NCI-H446 treated with DMSO at 0.1 percent for 48 hours (cell line): ENCODE measurements around the gene C6orf47.

Experiments used
- DNase-seq: peaks from one replicate; lab custom pipeline; 2025; lab: John Stamatoyannopoulos, UW

C6orf47 gene

DNA sequence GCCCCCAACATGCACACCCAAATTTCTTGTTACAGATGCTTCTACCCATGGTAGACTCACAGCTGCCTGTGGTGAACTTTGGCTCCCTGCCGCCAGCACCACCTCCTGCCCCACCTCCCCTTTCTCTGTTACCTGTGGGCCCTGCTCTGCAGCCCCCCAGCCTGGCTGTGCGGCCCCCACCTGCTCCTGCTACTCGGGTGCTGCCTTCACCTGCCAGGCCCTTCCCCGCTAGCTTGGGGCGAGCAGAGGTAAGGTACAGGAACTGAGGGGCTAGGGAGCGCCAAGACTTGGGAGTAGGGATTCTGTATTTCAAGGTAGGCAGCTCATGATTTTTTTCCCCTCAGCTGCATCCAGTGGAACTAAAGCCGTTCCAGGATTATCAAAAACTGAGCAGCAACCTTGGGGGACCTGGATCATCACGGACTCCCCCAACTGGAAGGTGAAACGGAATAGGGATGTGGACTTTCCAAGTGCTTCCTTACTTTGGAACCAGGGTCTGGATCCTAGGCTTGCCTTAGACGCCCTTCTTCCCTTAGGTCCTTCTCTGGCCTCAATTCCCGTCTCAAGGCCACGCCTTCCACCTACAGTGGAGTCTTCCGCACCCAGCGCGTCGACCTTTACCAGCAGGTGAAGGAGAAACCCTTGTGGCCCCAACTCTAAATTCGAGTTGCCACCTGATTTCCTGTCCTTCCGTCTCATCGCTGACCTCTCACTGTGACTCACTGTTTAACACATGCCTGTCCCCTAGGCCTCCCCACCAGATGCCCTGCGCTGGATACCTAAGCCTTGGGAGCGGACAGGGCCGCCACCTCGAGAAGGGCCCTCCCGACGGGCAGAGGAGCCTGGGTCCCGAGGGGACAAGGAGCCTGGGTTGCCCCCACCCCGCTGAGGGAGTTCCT is 23.6 kb downstream of the C6orf47 start:
- no peak for DNase-seq

DNA sequence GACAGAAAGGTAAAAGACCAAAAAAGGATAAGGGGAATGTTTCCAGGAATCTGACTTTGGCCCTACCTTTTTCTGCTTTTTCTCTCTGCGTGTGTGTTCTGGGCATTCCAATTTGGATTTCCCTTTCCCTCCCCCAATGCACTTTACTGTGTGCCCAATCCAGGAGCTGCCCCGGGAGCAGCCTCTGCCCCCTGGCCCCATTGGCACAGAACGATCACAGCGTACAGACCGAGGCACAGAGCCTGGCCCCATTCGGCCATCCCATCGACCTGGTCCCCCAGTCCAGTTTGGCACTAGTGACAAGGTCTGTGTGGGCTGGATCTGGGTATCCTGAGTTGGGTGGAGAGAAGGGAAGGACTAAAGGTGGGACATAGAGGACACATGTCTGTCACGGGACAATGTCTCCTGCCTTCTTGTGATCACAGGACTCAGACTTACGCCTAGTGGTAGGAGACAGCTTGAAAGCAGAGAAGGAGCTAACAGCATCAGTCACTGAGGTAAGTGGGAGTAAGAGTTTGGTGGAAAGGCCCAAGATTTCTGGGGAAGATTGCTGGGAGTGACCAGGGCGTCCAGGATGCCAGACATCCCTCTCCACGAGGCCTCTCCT is 25.5 kb downstream of the C6orf47 start:
- DNase-seq: no peak

DNA sequence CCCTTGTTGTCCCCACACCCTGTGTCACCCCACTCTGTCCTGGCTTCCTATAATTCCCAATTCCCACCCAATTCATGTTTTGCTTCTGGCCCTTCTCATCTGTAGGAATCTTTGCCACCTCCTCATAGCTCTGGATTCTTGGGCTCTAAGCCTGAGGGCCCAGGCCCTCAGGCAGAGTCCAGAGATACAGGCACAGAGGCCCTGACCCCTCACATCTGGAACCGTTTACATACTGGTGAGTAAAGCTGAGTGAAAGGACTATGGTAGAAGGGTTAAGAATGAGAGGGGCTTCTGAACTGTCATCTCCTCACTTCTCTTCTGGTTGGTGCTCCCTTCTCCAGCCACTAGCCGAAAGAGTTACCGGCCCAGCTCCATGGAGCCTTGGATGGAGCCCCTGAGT is 26.4 kb downstream of the C6orf47 start:
- no peak for DNase-seq

DNA sequence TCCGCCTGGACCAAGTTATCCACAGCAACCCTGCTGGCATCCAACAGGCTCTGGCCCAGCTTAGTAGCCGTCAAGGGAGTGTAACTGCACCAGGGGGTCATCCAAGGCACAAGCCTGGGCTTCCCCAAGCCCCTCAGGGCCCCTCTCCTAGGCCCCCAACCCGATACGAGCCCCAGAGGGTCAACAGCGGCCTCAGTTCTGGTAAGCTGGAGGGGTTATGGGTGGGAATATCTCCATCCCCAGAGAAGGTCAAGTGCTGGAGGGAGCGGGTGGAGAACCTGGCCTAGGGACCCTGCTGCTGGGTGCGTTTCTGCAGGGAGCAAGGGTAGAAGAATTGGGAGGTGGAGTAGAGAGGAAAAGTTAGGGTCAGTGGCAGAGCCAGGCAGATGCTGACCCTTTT is 27.1 kb downstream of the C6orf47 start:
- no peak for DNase-seq

DNA sequence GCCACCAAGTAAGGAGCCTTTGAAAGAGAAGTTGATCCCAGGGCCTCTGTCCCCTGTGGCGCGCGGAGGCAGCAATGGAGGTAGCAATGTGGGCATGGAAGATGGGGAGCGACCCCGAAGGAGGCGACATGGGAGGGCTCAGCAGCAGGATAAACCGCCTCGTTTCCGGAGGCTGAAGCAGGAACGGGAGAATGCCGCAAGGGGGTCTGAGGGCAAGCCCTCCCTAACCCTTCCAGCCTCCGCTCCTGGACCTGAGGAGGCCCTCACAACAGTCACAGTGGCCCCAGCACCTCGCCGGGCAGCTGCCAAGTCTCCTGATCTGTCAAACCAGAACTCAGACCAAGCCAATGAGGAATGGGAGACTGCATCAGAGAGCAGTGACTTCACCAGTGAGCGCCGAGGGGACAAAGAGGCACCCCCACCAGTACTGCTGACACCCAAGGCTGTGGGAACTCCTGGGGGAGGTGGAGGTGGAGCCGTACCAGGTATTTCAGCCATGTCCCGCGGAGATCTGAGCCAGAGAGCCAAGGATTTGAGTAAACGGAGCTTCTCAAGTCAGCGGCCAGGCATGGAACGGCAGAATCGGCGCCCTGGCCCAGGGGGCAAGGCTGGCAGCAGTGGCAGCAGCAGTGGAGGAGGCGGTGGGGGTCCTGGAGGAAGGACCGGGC is 28.2 kb downstream of the C6orf47 start:
- DNase-seq: no peak

DNA sequence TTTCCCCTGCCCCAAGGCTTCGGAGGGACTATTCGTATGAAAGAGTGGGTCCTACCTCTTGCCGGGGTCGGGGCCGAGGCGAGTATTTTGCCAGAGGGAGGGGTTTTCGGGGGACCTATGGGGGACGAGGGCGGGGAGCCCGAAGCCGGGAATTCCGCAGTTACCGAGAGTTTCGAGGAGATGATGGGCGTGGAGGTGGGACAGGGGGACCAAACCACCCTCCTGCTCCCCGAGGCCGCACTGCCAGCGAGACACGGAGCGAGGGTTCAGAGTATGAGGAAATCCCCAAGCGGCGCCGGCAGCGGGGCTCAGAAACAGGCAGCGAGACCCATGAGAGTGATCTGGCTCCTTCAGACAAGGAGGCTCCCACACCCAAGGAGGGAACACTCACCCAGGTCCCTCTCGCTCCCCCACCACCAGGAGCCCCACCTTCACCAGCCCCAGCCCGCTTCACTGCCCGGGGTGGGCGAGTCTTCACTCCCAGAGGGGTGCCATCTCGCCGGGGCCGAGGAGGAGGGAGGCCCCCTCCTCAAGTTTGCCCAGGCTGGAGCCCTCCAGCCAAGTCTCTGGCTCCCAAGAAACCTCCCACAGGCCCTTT is 28.8 kb downstream of the C6orf47 start:
- no peak for DNase-seq

DNA sequence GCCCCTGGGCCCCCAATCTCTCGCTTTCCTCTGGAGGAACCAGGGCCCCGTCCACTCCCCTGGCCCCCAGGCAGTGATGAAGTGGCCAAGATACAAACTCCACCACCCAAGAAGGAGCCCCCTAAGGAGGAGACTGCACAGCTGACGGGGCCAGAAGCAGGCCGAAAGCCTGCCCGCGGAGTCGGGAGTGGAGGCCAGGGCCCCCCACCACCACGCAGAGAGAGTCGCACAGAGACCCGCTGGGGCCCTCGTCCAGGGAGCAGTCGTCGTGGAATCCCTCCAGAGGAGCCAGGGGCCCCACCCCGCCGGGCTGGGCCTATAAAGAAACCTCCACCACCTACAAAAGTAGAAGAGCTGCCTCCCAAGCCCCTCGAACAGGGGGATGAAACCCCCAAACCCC is 29.4 kb downstream of the C6orf47 start:
- no peak for DNase-seq

DNA sequence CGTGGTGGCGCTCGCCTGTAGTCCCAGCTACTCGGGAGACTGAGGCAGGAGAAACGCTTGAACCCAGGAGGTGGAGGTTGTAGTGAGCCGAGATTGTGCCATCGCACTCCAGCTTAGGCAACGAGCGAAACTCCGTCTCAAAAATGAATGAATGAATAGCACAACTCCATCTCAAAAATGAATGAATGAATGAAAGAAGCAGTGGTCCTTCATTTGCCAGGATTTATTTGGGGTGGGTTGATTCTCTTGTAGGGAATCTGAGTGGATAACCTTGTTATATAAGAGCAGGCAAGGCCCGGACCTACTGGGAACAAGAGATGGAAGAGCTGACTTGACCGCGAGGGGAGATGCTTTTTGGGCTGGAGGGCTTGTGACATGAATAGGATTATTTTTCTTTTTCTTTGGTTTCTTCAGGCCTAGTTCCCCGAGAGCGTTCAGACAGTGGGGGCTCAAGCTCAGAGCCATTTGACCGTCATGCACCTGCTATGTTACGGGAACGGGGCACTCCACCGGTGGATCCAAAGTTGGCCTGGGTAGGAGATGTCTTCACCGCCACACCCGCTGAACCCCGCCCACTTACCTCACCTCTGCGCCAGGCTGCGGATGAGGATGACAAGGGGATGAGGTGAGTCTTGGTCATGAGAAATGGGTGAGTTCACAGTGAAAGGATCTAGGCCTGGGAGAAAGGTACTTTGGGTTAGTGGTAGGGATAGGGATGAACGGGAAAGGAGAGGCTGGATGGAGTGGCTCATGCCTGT is 30.2 kb downstream of the C6orf47 start:
- DNase-seq: no peak

DNA sequence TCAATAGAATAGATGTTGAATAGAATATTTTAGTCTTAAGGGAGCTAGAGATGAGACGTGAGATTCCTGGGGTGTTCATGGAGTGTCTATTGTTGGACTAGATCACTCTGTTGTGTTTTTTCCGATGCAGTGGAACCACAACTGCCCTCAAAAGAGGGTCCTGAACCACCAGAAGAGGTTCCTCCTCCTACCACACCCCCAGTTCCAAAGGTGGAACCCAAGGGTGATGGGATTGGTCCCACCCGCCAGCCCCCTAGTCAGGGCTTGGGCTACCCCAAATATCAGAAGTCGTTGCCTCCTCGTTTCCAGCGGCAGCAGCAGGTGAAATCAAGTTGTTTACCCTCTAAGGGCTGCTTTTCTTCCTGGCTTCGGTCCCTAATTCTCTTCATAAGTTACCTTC is 31.6 kb downstream of the C6orf47 start:
- DNase-seq: no peak

DNA sequence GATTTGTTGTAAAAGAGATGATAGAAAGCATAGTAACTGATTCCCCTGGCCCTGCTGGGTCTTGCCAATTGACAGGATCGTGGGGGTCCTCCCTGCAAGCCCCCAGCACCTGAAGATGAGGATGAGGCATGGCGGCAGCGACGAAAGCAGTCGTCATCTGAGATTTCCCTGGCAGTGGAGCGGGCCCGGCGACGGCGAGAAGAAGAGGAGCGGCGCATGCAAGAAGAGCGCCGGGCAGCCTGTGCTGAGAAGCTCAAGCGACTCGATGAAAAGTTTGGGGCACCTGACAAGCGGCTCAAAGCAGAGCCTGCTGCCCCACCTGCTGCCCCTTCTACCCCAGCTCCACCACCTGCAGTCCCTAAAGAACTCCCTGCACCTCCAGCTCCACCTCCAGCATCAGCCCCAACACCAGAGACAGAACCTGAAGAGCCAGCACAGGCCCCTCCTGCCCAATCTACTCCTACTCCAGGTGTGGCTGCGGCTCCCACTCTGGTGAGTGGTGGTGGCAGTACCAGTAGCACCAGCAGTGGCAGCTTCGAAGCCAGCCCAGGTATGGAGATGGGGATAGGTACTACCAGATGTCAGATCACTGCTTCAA is 32.8 kb downstream of the C6orf47 start:
- no peak for DNase-seq

DNA sequence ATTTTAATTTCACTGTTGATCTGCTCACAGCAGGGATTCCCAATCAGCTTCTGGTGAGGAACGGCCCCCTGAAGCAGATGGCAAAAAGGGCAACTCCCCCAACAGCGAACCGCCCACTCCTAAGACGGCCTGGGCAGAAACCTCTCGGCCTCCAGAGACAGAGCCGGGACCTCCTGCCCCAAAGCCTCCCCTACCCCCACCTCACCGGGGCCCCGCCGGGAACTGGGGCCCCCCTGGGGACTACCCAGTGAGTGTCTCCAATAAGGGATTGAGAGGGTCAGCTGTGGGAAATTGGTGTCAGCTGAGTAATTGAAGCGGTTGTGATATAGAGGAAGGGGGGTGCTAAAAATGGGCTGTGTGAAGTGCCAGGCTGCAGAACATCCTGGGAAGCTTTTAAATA is 33.6 kb downstream of the C6orf47 start:
- DNase-seq: no peak

DNA sequence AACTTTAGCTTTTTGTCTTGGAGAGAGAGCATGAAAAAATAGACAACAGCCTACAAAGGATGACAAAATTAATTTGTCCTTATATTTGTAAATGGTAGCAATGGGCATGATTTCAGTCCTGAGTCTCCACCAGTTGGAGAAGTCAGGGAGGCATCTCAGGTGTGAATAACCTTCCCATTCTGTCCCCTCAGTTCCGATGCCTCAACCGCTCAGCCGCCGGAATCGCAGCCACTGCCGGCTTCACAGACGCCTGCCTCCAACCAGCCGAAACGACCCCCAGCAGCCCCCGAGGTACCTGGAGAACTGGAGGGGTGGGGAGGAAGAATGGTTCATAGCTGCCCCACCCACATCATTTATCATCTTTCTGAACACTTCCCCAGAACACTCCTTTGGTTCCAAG is 36.5 kb downstream of the C6orf47 start:
- DNase-seq: no peak

DNA sequence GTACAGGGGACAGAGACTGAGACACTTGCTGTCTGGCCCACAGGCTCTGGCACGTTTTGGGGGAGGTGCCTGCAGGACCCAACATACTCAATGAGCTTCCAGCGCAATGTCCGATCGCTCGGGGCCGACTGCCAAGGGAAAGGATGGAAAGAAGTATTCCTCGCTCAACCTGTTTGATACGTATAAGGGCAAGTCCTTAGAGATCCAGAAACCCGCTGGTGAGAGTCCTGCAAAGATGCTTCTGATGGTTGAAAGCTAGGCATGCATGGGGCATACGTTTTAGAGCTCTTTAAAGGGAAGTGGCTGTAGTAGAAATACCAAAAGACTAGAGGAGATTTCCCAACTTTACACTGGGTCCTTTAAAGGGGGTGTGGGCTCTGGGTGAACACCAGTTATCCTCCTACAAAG is 37.9 kb downstream of the C6orf47 start:
- no peak for DNase-seq

DNA sequence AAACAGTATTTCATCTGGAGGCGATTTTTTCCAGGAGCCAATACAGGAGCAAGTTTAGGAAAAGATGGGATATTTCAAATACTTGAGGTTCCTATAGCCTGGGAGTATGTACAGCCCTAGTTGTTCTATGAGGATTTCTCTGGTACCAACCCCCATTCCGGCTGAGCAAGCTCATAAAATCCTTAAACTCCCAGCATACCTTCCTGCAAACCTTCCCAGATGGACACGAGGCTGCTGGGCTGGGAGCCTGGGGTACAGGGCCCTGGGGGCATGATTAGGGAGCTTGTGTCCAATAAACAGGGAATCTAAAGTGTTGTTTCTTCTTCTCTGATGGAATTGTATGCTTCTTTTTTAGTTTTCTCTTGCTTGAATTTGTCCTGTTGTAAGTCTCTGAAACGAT is 38.6 kb downstream of the C6orf47 start:
- DNase-seq: no peak

DNA sequence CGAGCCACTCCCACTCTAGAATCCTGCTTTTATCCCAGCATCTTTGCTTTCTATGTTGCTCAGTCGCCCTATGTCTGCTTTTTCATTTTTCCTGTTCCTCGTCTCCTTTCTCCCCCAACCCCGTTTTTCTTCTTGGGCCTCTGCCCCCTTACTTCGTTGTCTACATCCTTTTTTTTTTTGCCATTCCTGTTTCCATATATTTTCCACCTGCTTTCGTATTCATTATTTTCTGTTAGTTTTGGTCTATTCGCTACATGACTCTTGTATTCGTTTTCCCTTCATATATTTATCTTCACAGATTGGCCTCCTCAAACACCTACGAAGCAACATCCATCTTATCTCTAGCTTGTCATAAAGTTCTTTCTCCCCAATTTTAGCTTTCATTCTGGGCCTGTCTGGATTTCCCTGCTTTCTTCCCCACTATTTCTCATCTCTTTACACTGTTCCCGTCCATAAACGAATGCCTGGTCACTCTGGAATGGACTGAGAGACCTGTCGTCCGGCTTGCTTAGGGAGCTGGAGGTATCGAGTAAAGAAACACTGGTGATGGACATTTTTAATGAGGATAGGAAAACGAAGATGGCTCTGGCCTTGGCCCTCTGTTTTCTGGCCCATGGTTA is 39.1 kb downstream of the C6orf47 start:
- no peak for DNase-seq

DNA sequence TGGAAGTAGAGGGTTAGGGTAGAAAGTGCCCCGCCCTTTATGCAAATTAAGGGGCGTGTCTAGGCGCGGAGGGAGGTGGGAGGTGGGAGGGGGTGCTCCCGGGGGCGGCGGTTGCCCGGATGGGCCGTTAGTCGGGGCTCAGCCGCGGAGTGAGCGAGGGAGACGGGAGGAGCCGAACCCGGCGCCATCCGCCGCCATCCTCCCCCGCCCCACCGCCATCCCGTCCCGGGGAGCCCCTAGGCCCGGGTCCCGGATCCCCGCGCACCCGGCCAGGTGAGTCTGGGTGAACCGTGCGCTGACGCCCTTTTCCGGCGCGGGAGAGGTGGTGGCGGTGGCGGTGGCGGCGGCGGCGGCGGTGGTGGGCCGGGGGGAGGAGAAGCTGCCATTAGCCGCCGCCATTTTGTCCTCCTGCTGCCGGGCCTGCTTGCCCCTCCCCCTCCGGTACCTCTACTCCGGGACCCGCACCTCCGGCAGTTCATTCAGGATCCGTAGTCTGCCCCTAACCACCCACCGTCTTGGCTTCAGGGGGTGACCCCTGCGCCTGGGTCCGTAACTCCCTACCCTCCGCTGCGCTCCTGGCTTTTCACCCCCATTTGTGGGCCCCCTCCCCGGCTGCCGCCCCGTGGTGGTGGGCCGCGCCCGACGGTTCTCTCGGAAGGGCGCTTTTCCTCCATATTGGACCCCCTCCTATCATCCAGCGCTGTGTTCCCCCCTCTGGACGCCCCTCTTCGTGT is 39.8 kb downstream of the C6orf47 start, which contains the start of gene PRRC2A:
Gene PRRC2A, plus strand, starts transcription at position 130 of the 734 bp plus-strand sequence. CDS start 2,075 bp downstream, outside the sequence.
- DNase-seq: peak; percentile 71

DNA sequence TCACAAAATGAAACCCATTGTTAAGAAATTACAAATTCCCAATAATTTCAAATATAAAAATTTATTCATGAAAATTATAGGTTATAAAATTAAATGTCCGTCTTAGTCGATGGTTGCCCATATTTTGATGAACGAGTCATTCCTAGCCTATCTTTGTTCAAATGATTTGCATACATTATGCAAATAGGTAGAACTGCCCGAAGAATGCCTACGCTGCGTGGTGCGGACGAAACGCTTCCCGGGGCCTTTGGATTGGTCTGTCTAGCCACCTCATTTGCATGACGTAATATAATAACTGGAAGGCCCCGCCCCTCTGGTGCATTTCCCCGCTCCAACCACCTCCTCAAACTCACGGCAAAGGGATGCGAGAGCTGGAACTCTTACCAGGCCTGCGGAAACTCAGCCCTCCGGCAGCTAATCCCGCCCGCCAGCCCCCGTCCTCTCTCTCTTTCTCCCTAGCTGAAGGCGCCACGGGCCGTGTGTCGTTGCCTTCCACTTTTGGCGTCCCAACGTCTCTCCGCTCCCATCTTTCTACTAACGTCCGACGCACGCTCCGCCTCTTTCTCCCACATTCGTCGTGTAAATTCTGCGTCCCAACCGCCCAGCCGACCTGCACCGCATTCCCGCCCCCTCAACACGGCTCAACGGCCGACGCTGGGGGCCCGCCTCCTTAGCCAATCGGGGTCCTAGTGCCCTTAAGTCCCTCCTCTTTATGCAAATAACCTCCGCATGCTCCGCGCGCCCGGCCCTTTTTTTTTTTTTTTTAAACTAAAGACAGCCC is 40.6 kb downstream of the C6orf47 start:
- DNase-seq: peak; percentile 99

DNA sequence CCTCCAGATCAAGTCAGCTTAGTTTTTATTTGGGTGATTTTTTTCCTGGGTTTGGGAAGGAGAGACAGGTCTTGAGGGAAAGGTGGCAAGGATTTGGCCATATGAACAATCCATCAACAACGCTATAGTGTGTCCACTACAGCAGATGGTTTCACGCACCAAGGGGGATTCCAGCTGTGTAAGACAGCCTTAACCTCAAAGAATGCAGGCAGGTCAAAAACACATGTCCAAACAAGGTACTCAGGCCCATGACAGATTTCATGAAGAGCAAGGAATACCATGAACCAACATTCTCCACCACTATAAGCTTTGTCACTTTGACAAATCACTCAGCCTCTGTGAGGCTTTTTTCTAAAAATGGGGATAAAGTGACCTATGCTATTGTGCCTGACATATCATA is 43.6 kb downstream of the C6orf47 start:
- no peak for DNase-seq

DNA sequence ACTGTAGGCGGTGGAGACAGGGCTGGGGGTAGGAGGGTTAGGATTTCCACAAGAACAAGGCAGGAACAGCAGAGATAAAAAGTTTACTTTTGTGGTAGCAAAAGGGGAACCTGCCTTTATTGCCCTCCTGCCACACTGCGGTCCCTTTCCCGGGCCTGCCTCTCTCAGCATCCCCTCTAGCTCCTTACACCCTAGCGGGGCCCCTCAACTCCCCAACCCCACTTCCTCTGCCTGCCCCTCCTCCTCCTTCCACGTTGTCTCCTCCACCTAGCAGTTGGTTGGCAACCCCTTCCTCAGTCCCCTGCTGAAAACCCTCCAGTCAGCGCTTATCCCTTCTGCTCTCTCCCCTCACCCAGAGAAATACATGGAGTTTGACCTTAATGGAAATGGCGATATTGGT is 44.8 kb downstream of the C6orf47 start:
- DNase-seq: no peak
